Measurements from ENCODE around the gene CMTM3. TPM values are rescaled to one million over a fixed set of nuclear protein-coding genes. Genes with fewer than 3 reads are reported as not detected.

CMTM3 gene
- total and polyA plus RNA-seq, 9 of the 15 experiments (the other 6 are each of a cell fraction or from before 2014, with no cell fraction given), result 4.6 to 33.4 (median 17.5) TPM

DNA sequence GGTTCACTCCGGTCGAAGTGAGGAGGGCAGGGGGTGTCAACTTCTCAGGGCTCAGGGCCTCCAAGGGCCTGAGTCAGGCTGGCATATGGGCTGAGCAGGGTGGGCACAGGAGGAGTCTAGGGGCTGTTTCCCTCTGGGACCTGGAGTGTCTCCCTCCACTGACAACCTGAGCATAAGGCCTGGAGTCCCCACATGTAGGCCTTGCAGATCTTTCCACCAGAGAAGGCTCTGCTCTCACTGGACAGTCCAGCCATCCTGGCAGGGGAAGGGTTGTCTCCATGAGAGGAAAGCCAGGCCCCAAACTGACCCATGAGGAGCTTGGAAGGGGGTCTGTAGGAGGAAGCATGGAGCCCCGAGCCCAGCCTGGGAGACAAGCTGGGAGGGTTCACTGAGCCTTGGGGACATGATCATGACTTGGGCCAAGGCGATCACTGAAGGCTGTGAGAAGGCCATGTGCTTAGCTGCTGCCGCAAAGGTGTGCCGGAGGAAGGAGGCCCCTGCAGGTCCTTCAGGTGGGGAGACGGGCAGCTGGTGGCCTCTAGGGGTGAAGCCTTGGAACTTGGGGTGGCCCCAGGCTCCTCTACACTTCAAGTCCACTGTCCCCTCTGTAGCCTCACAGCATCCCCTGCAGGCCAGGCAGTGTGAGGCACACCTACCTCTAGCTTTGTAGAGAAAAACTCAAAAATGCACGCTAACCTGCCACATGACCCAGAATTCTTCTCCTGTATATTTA, 15.4 kb upstream of the CMTM3 start (continued):
- TF ChIP-seq KLF16 (IDR thresholded peaks at IDR 0.05), result peak; percentile 81
- TF ChIP-seq, protein P1, sequence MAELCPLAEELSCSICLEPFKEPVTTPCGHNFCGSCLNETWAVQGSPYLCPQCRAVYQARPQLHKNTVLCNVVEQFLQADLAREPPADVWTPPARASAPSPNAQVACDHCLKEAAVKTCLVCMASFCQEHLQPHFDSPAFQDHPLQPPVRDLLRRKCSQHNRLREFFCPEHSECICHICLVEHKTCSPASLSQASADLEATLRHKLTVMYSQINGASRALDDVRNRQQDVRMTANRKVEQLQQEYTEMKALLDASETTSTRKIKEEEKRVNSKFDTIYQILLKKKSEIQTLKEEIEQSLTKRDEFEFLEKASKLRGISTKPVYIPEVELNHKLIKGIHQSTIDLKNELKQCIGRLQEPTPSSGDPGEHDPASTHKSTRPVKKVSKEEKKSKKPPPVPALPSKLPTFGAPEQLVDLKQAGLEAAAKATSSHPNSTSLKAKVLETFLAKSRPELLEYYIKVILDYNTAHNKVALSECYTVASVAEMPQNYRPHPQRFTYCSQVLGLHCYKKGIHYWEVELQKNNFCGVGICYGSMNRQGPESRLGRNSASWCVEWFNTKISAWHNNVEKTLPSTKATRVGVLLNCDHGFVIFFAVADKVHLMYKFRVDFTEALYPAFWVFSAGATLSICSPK (IDR thresholded peaks at IDR 0.05; ENCODE audit: borderline replicate concordance), result no peak
- TF ChIP-seq ZNF24 (IDR thresholded peaks at IDR 0.05), result no peak
- TF ChIP-seq, protein P2, sequence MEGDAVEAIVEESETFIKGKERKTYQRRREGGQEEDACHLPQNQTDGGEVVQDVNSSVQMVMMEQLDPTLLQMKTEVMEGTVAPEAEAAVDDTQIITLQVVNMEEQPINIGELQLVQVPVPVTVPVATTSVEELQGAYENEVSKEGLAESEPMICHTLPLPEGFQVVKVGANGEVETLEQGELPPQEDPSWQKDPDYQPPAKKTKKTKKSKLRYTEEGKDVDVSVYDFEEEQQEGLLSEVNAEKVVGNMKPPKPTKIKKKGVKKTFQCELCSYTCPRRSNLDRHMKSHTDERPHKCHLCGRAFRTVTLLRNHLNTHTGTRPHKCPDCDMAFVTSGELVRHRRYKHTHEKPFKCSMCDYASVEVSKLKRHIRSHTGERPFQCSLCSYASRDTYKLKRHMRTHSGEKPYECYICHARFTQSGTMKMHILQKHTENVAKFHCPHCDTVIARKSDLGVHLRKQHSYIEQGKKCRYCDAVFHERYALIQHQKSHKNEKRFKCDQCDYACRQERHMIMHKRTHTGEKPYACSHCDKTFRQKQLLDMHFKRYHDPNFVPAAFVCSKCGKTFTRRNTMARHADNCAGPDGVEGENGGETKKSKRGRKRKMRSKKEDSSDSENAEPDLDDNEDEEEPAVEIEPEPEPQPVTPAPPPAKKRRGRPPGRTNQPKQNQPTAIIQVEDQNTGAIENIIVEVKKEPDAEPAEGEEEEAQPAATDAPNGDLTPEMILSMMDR (IDR thresholded peaks at IDR 0.05 in 2 of 3, conservative IDR thresholded peaks at IDR 0.05 in 1 of 3; ENCODE audit: insufficient read depth in 2 of 3, low read depth in 1 of 3, low read length in 3 of 3), result peak; percentile 97 to 99 (median 98)
- 0 out of 4 replicates have a peak, but pooled peaks of 1 of the 2 experiments have one; percentile 34 for TF ChIP-seq RCOR1 (IDR thresholded peaks at IDR 0.05; ENCODE audit: borderline replicate concordance in 1 of 2, low read depth in 2 of 2, low read length in 2 of 2)
- no peak for TF ChIP-seq BRD9 (IDR thresholded peaks at IDR 0.05; ENCODE audit: low read depth, partially characterized antibody)
- TF ChIP-seq EGR1 (conservative IDR thresholded peaks at IDR 0.05), result no peak
- TF ChIP-seq FIP1L1 (IDR thresholded peaks at IDR 0.05; ENCODE audit: low read depth, low read length, poor library complexity, severe bottlenecking), result no peak
- no peak for TF ChIP-seq ZFP1 (CRISPR knock-in tag; IDR thresholded peaks at IDR 0.05)
- TF ChIP-seq FOSL1 (tag; conservative IDR thresholded peaks at IDR 0.05), result no peak
- no peak for TF ChIP-seq NBN (IDR thresholded peaks at IDR 0.05; ENCODE audit: low read depth)
- TF ChIP-seq ZNF785 (CRISPR knock-in tag; IDR thresholded peaks at IDR 0.05), result peak; percentile 73; the same call in 1 of the 2 replicates
- 0 out of 2 replicates have a peak, but pooled peaks have one; percentile 35 for TF ChIP-seq MYC (IDR thresholded peaks at IDR 0.05; ENCODE audit: low read depth, low read length)
- no peak for TF ChIP-seq MYC (CRISPR knock-in tag; IDR thresholded peaks at IDR 0.05; ENCODE audit: borderline replicate concordance, low read depth)
